Measurements from ENCODE around the gene TAS2R46. TPM values are rescaled to one million over a fixed set of nuclear protein-coding genes. Genes with fewer than 3 reads are reported as not detected.

TAS2R46 gene
- total and polyA plus RNA-seq, 2 experiments from 2014 or later = 0.45 to 5.0 TPM

DNA sequence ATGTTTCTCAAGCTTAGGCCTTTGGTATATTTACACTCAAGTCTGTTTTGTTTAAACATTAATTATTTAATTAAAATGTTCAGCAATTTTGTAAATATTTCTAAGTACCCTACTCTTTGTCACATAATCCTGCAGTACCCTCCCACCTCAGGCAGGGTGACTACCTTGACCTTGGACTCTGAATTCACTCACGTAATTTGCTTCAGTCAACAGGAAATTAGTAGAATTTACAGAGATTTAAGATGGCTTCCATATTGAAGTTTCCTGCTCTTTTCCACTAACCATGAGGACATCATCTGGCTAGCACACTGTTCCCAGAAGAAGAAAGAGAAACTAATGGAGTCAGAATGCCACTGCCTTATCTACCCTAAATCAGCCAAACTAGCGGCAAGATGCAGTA, 38.7 kb downstream of the TAS2R46 start (continued):
- no peak for TF ChIP-seq ZNF331 (CRISPR knock-in tag; IDR thresholded peaks at IDR 0.05; ENCODE audit: low read depth)
- TF ChIP-seq, protein P1, sequence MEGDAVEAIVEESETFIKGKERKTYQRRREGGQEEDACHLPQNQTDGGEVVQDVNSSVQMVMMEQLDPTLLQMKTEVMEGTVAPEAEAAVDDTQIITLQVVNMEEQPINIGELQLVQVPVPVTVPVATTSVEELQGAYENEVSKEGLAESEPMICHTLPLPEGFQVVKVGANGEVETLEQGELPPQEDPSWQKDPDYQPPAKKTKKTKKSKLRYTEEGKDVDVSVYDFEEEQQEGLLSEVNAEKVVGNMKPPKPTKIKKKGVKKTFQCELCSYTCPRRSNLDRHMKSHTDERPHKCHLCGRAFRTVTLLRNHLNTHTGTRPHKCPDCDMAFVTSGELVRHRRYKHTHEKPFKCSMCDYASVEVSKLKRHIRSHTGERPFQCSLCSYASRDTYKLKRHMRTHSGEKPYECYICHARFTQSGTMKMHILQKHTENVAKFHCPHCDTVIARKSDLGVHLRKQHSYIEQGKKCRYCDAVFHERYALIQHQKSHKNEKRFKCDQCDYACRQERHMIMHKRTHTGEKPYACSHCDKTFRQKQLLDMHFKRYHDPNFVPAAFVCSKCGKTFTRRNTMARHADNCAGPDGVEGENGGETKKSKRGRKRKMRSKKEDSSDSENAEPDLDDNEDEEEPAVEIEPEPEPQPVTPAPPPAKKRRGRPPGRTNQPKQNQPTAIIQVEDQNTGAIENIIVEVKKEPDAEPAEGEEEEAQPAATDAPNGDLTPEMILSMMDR (conservative IDR thresholded peaks at IDR 0.05; ENCODE audit: low read depth in 2 of 2) = no peak

DNA sequence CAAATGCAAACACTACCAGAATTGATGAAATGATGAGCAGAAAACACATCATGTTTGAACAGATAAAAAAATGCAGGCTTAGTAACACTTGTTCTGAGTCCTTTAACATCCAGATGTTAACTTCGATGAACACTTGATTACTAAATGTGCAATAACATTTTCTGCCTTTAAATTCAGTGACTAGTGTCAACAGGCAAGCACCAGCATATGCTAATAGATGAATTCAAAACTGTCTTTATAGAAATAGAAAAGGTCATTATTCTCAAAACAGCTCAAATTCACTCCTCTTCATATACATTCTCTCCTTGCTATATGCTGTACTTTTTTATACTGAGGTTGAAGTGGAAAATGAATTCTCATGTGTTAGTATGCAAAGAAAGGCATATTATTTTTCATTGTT, 39.6 kb downstream of the TAS2R46 start, which contains the start of gene TAS2R19:
Gene TAS2R19, minus strand, starts transcription at position 101 of the 400 bp plus-strand sequence. Its CDS starts 49 bp downstream, at position 52.
- Histone ChIP-seq H3K4me2 (no peak within 1 kb of the TSS), H2AFZ (no peak within 1 kb of the TSS), H3K79me2 (replicated peaks; ENCODE audit: insufficient read depth) (no peaks in the 10 kb centered on the region), H4K20me1 (replicated peaks; ENCODE audit: insufficient read depth) (no peaks in the 10 kb centered on the region), H3K36me3 (ENCODE audit: insufficient read depth) (no peaks in the 10 kb centered on the region), H3F3A (replicated peaks; ENCODE audit: low read depth) (no peaks in the 10 kb centered on the region), H3K4me1 (ENCODE audit: insufficient read depth) (no peaks in the 10 kb centered on the region), H3K27ac (ENCODE audit: low read depth) (no peak within 1 kb of the TSS), H3K27me3 (ENCODE audit: insufficient read depth) (no peaks in the 10 kb centered on the region), H3K4me3 (no peak within 1 kb of the TSS), H3K9me2 (ENCODE audit: insufficient read depth) (no peaks in the 10 kb centered on the region)
- Mint-ChIP-seq H3K4me1 (peaks cover 4% of the 10 kb centered on the region; the same call in 1 of the 3 replicates), H3K9me3 (peaks cover 5% of the 10 kb centered on the region), H3K27me3 (ENCODE audit: insufficient read depth, low read depth, poor library complexity) (no peaks in the 10 kb centered on the region), H3K36me3 (ENCODE audit: low read depth) (peaks cover 10% of the 10 kb centered on the region; the same call in 2 of the 3 replicates), H3K4me3 (no peak within 1 kb of the TSS), H3K27ac (peak within 1 kb of the TSS; percentile 1; the same call in 1 of the 2 replicates)
- DNase-seq (ENCODE audit: low spot score) = no peak
- TF ChIP-seq JUNB (IDR thresholded peaks at IDR 0.05; ENCODE audit: unreplicated experiment) (no peak), ZNF331 (CRISPR knock-in tag; IDR thresholded peaks at IDR 0.05; ENCODE audit: low read depth) (no peak), NANOG (IDR thresholded peaks at IDR 0.05; ENCODE audit: borderline replicate concordance) (no peak)
- TF ChIP-seq, protein P1 (conservative IDR thresholded peaks at IDR 0.05; ENCODE audit: low read depth in 2 of 2) = no peak
- ATAC-seq = no peak

DNA sequence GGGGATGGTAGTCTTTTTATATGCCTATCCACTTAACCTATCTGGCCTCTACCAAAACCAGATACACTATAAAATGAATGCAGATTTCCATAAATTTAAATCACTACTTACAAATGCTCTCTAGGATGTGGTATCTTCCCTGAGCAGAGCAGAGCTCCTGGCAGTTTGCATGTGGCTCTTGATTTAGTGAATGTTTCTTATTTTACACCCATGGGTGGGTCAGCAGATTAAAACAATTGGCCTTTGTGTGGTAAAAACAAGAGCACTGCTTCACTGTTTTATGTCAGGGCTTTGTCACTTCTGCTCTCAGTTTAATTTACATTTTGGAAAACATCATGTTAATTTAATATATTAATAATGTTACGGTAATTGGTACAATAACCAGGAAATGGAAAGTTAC, 45.2 kb downstream of the TAS2R46 start:
- Histone ChIP-seq H3K36me3 (ENCODE audit: insufficient read depth) (no peaks in the 10 kb centered on the region), H3K4me2 (no peak overlapping the region), H3K79me2 (replicated peaks; ENCODE audit: insufficient read depth) (no peaks in the 10 kb centered on the region), H3K4me3 (no peak overlapping the region), H3K27me3 (ENCODE audit: insufficient read depth) (no peaks in the 10 kb centered on the region), H3K27ac (ENCODE audit: low read depth) (no peak overlapping the region), H4K20me1 (replicated peaks; ENCODE audit: insufficient read depth) (no peaks in the 10 kb centered on the region), H3K4me1 (ENCODE audit: insufficient read depth) (no peaks in the 10 kb centered on the region), H3K9me2 (ENCODE audit: insufficient read depth) (no peaks in the 10 kb centered on the region), H2AFZ (no peak overlapping the region), H3F3A (replicated peaks; ENCODE audit: low read depth) (no peaks in the 10 kb centered on the region)
- DNase-seq (ENCODE audit: low spot score) (no peak), ATAC-seq (no peak)
- Mint-ChIP-seq H3K4me3 (no peak overlapping the region), H3K36me3 (ENCODE audit: low read depth) (no peaks in the 10 kb centered on the region), H3K27me3 (ENCODE audit: insufficient read depth, low read depth, poor library complexity) (no peaks in the 10 kb centered on the region), H3K27ac (no peak overlapping the region), H3K4me1 (peaks cover 3% of the 10 kb centered on the region; the same call in 2 of the 3 replicates), H3K9me3 (no peaks in the 10 kb centered on the region)
- TF ChIP-seq, protein P2, sequence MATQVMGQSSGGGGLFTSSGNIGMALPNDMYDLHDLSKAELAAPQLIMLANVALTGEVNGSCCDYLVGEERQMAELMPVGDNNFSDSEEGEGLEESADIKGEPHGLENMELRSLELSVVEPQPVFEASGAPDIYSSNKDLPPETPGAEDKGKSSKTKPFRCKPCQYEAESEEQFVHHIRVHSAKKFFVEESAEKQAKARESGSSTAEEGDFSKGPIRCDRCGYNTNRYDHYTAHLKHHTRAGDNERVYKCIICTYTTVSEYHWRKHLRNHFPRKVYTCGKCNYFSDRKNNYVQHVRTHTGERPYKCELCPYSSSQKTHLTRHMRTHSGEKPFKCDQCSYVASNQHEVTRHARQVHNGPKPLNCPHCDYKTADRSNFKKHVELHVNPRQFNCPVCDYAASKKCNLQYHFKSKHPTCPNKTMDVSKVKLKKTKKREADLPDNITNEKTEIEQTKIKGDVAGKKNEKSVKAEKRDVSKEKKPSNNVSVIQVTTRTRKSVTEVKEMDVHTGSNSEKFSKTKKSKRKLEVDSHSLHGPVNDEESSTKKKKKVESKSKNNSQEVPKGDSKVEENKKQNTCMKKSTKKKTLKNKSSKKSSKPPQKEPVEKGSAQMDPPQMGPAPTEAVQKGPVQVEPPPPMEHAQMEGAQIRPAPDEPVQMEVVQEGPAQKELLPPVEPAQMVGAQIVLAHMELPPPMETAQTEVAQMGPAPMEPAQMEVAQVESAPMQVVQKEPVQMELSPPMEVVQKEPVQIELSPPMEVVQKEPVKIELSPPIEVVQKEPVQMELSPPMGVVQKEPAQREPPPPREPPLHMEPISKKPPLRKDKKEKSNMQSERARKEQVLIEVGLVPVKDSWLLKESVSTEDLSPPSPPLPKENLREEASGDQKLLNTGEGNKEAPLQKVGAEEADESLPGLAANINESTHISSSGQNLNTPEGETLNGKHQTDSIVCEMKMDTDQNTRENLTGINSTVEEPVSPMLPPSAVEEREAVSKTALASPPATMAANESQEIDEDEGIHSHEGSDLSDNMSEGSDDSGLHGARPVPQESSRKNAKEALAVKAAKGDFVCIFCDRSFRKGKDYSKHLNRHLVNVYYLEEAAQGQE (IDR thresholded peaks at IDR 0.05; ENCODE audit: unreplicated experiment) = no peak
- no peak for TF ChIP-seq CREB1 (CRISPR knock-in tag; IDR thresholded peaks at IDR 0.05; ENCODE audit: low read depth)
- TF ChIP-seq, protein P1 (conservative IDR thresholded peaks at IDR 0.05; ENCODE audit: low read depth in 2 of 2) = no peak
- TF ChIP-seq STAT1 (IDR thresholded peaks at IDR 0.05; ENCODE audit: unreplicated experiment) = no peak
- TF ChIP-seq NANOG (IDR thresholded peaks at IDR 0.05; ENCODE audit: borderline replicate concordance) = no peak
- TF ChIP-seq, protein P3, sequence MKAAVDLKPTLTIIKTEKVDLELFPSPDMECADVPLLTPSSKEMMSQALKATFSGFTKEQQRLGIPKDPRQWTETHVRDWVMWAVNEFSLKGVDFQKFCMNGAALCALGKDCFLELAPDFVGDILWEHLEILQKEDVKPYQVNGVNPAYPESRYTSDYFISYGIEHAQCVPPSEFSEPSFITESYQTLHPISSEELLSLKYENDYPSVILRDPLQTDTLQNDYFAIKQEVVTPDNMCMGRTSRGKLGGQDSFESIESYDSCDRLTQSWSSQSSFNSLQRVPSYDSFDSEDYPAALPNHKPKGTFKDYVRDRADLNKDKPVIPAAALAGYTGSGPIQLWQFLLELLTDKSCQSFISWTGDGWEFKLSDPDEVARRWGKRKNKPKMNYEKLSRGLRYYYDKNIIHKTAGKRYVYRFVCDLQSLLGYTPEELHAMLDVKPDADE (IDR thresholded peaks at IDR 0.05) = no peak
- TF ChIP-seq POLR2AphosphoS5 (IDR thresholded peaks at IDR 0.05; ENCODE audit: low read depth) = no peak
- TF ChIP-seq EZH2 (IDR thresholded peaks at IDR 0.05; ENCODE audit: low read depth, unreplicated experiment) = no peak
- TF ChIP-seq ZNF331 (CRISPR knock-in tag; IDR thresholded peaks at IDR 0.05; ENCODE audit: low read depth) = no peak
- no peak for TF ChIP-seq ZNF114 (CRISPR knock-in tag; IDR thresholded peaks at IDR 0.05)
